MM.1S (cell line): ENCODE measurements around the gene POLRMT.

Experiments used
- CTCF ChIP-seq: fragments of 300-600 bp; sonication (generic); IDR thresholded peaks from 2 replicates; pipeline ENCODE4 v1.5.1; 2016; ENCODE audit warnings: antibody characterized with exemption, low read length, mixed read lengths
- EZH2 ChIP-seq: fragments of 300-600 bp; sonication (generic); optimal IDR thresholded peaks from 2 replicates; pipeline ENCODE3; 2017; ENCODE audit warnings: low read depth, mild to moderate bottlenecking, antibody characterized with exemption, low read length, mixed read lengths
- EZH2phosphoT487 ChIP-seq: fragments of 300-600 bp; sonication (generic); IDR thresholded peaks from 2 replicates; pipeline ENCODE4 v1.6.1; 2018; ENCODE audit warnings: antibody characterized with exemption, low read length

GRCh38 chr19:583968-584239 is 49.4 kb downstream of the POLRMT start:
- TF ChIP-seq EZH2 (no peak), CTCF (no peak), EZH2phosphoT487 (no peak)
